SK-N-SH treated with all-trans-retinoic acid at 6 μM for 48 hours (cell line): ENCODE data around the gene RFX3.

Experiments used
- ATAC-seq: fragments of 200-7000 bp; cut with Tn5 transposase; 3 replicates; pipeline ENCODE4 v1.9.1; 2020; ENCODE audit warnings: mild to moderate bottlenecking, moderate library complexity
- ARNTL ChIP-seq: fragments of 450-650 bp; formaldehyde crosslinking; IDR thresholded peaks from 2 replicates; pipeline ENCODE4 v1.5.0; 2020; ENCODE audit warnings: low read depth, mild to moderate bottlenecking, moderate library complexity, borderline replicate concordance
- BACH2 ChIP-seq: fragments of 250-450 bp; sonication (Bioruptor Pico); IDR thresholded peaks from 2 replicates; pipeline ENCODE4 v1.9.0; 2021; ENCODE audit warnings: mild to moderate bottlenecking, borderline replicate concordance
- CSDC2 ChIP-seq: fragments of 250-450 bp; sonication (Bioruptor Pico); IDR thresholded peaks from 2 replicates; pipeline ENCODE4 v1.5.0; 2020; ENCODE audit warnings: mild to moderate bottlenecking, moderate library complexity
- PPARA ChIP-seq: fragments of 250-450 bp; sonication (Bioruptor Pico); IDR thresholded peaks from 2 replicates; pipeline ENCODE4 v1.5.0; 2020; ENCODE audit warnings: mild to moderate bottlenecking, borderline replicate concordance
- RARB ChIP-seq: fragments of 250-450 bp; sonication (Bioruptor Pico); IDR thresholded peaks from 2 replicates; pipeline ENCODE4 v1.8.0; 2021; ENCODE audit warnings: mild to moderate bottlenecking, moderate library complexity
- SNAI2 ChIP-seq: fragments of 250-450 bp; sonication (Bioruptor Pico); IDR thresholded peaks from 2 replicates; pipeline ENCODE4 v1.5.0; 2020; ENCODE audit warnings: mild to moderate bottlenecking, moderate library complexity
- TCF4 ChIP-seq: fragments of 250-450 bp; sonication (Bioruptor Pico); IDR thresholded peaks from 2 replicates; pipeline ENCODE4 v1.8.0; 2021; ENCODE audit warnings: mild to moderate bottlenecking, moderate library complexity, borderline replicate concordance
- TOX ChIP-seq: fragments of 250-450 bp; sonication (Bioruptor Pico); IDR thresholded peaks from 2 replicates; pipeline ENCODE4 v1.8.0; 2021; ENCODE audit warnings: mild to moderate bottlenecking, moderate library complexity, borderline replicate concordance
- TSHZ2 ChIP-seq: fragments of 250-450 bp; sonication (Bioruptor Pico); IDR thresholded peaks from 2 replicates; pipeline ENCODE4 v1.5.0; 2020; ENCODE audit warnings: mild to moderate bottlenecking, moderate library complexity
- ZFP3 ChIP-seq: fragments of 250-450 bp; sonication (Bioruptor Pico); IDR thresholded peaks from 2 replicates; pipeline ENCODE4 v1.5.0; 2020; ENCODE audit warnings: mild to moderate bottlenecking, moderate library complexity
- ZFP30 ChIP-seq: fragments of 450-650 bp; formaldehyde crosslinking; IDR thresholded peaks from 2 replicates; pipeline ENCODE4 v1.5.0; 2022; ENCODE audit warnings: mild to moderate bottlenecking, moderate library complexity
- ZNF565 ChIP-seq: fragments of 450-650 bp; formaldehyde crosslinking; conservative IDR thresholded peaks from 2 replicates; pipeline ENCODE4 v1.5.0; 2020; ENCODE audit warnings: low read depth, mild to moderate bottlenecking, moderate library complexity
- ZNF70 ChIP-seq: fragments of 450-650 bp; formaldehyde crosslinking; IDR thresholded peaks from 2 replicates; pipeline ENCODE4 v1.5.0; 2020; ENCODE audit warnings: mild to moderate bottlenecking, moderate library complexity
- ZNF8 ChIP-seq: fragments of 450-650 bp; formaldehyde crosslinking; IDR thresholded peaks from 2 replicates; pipeline ENCODE4 v1.5.0; 2020; ENCODE audit warnings: mild to moderate bottlenecking, moderate library complexity
- TF ChIP-seq, protein P1 (sequence below): fragments of 250-450 bp; sonication (Bioruptor Pico); IDR thresholded peaks from 2 replicates; pipeline ENCODE4 v1.8.0; 2021; ENCODE audit warnings: low read depth, mild to moderate bottlenecking, moderate library complexity, borderline replicate concordance
- TF ChIP-seq, protein P2 (sequence below): fragments of 250-450 bp; sonication (Bioruptor Pico); IDR thresholded peaks from 2 replicates; pipeline ENCODE4 v1.5.1; 2020; ENCODE audit warnings: low read depth, mild to moderate bottlenecking, moderate library complexity

Gene RFX3

DNA sequence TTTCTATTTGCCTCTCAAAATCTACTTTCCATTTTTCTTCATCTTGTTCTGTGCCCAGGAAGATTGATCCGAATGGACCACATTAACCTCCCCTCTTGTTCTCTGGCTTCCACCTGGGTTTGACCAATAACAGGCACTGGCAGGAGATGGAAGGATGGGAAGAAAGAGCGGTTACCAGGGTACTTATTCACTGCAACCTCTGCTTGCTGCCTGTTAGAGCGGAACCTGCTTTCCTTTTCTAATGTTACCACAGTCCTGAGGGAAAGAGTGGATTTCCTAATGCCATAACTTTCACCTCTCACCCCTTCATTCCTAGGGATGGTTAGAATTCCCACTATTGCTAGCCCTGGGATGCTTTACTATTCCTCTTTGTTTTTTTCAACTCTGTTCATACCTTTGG, 262.1 kb downstream of the RFX3 start:
- no peak for ATAC-seq
- TF ChIP-seq, protein P1, sequence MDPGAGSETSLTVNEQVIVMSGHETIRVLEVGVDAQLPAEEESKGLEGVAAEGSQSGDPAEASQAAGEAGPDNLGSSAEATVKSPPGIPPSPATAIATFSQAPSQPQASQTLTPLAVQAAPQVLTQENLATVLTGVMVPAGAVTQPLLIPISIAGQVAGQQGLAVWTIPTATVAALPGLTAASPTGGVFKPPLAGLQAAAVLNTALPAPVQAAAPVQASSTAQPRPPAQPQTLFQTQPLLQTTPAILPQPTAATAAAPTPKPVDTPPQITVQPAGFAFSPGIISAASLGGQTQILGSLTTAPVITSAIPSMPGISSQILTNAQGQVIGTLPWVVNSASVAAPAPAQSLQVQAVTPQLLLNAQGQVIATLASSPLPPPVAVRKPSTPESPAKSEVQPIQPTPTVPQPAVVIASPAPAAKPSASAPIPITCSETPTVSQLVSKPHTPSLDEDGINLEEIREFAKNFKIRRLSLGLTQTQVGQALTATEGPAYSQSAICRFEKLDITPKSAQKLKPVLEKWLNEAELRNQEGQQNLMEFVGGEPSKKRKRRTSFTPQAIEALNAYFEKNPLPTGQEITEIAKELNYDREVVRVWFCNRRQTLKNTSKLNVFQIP (CRISPR knock-in tag), result no peak
- TF ChIP-seq PPARA (CRISPR knock-in tag) (no peak), ZNF565 (no peak), CSDC2 (CRISPR knock-in tag) (no peak), RARB (no peak), ZFP3 (CRISPR knock-in tag) (no peak), TOX (no peak), SNAI2 (CRISPR knock-in tag) (no peak)

GRCh38 chr9:3262826-3263529, 262.8 kb downstream of the RFX3 start:
- TF ChIP-seq ZNF8 (CRISPR knock-in tag), result no peak
- ATAC-seq, result no peak

- TF ChIP-seq RARB (no peak), TSHZ2 (CRISPR knock-in tag) (no peak), TCF4 (CRISPR knock-in tag) (no peak)
- TF ChIP-seq, all 23 proteins: peak for 0
- ATAC-seq, result no peak
These were observed 264.3 kb downstream of the RFX3 start for GRCh38 chr9:3261484-3261883.

DNA sequence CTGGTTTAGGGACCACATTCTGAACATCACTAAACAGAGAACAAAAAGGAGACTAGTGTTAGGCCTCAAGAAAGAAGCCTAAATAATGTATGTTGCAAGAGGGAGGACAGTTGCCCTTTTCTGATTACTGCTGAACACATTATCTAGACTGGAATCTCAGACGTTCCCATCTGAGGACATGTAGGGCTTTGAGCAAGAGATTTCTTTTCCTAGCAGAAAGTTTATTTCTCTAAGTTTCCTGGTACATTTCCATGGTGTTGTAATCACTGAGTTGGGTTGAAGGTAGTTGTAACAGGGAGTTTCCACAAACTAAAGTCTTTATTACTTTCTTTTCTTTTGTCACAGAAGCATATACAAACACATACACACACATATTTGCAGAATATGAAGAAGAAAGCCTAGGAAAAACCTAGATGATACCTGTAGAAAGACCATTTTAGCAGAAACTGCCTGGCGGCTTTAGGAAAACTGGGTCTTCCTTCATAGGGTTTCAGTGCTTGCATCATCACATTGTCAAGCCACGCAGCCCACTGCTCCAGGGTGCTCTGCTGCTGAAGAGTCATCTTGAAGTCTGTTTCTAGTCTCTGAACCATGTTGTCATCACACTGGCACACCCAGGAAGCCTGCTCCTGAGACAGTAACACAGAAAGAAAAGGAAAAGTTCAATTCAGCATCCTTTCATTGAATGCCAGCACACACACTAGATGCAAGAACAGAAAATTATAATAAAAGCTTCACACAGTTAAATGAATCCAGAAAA, 269.1 kb downstream of the RFX3 start:
- ATAC-seq, result no peak
- TF ChIP-seq ZNF70 (CRISPR knock-in tag) (no peak), ZFP30 (CRISPR knock-in tag) (no peak), ARNTL (CRISPR knock-in tag) (no peak), BACH2 (CRISPR knock-in tag) (no peak)
- TF ChIP-seq, protein P2, sequence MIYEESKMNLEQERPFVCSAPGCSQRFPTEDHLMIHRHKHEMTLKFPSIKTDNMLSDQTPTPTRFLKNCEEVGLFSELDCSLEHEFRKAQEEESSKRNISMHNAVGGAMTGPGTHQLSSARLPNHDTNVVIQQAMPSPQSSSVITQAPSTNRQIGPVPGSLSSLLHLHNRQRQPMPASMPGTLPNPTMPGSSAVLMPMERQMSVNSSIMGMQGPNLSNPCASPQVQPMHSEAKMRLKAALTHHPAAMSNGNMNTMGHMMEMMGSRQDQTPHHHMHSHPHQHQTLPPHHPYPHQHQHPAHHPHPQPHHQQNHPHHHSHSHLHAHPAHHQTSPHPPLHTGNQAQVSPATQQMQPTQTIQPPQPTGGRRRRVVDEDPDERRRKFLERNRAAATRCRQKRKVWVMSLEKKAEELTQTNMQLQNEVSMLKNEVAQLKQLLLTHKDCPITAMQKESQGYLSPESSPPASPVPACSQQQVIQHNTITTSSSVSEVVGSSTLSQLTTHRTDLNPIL (CRISPR knock-in tag), result no peak
- TF ChIP-seq, protein P1 (CRISPR knock-in tag), result no peak

DNA sequence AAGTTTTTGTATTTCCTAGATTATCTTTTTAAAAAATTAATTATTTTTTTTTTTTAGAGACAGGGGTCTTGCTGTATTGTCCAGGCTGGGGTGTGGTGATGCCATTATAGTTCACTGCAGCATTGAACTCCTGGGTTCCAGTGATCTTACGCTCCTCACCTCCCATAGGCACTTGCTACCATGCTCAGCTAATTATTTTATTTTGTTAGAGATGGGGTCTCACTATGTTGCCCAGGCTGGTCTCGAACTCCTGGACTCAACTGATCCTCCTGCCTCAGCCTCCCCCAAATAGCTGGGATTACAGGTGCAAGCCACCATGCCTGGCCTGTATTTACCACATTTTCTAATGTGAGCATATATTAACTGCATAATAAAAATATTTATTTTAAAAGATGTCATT, 274.5 kb downstream of the RFX3 start:
- no peak for ATAC-seq
- TF ChIP-seq BACH2 (CRISPR knock-in tag), result no peak
- TF ChIP-seq, protein P2 (CRISPR knock-in tag), result no peak
- no peak for TF ChIP-seq ZNF70 (CRISPR knock-in tag)
- TF ChIP-seq ZFP3 (CRISPR knock-in tag), result no peak
- no peak for TF ChIP-seq TSHZ2 (CRISPR knock-in tag)
